DMS114 treated with DMSO at 0.1 percent for 48 hours (cell line): ENCODE measurements around the gene EFNA5.

Experiments used
- DNase-seq: peaks from one replicate; lab custom pipeline; 2025; ENCODE audit not compliant: unreplicated experiment; lab: John Stamatoyannopoulos, UW

The EFNA5 gene

GRCh38 chr5:107403228-107403953, 267.3 kb downstream of the EFNA5 start:
- DNase-seq, result no peak

DNA sequence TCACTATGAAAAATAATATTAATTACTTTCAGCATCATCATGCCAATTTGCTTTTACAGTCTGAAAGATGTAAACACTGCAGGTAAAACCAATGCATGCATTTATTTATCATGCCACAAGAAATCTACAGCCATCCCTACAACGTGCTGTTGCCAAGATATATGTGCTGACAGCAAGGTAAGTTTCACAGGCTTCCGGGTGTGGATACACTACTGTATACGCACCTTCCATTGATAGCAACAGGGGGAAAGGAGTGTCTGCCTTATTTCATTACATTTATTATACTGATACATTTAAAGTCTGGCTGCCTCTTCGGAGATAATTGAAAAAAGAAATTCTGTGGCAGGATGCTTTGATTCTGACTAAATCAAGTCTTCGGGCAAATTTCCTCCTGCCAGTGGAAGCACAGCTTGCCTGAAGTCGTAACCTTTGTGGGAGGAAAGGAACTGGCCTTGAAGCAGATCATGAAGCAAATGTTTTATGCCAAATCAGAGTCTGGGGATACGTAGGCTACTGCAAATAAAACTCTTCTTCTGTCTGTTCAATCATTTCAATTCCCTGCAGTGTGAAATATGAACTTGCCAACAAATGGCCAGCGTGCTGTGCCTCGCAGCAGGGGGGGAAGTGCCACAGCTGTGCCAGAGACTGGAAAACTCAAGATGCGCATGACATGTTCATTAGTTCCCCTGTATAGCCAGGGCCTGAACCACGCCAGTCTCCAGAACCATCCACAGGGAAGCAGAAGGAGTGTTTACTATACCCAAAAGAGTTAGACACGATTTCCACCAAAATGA, 268.1 kb downstream of the EFNA5 start:
- DNase-seq, result no peak

GRCh38 chr5:107401470-107402122, 269.1 kb downstream of the EFNA5 start:
- no peak for DNase-seq

GRCh38 chr5:107400328-107400727, 270.4 kb downstream of the EFNA5 start:
- no peak for DNase-seq

GRCh38 chr5:107398703-107399102, 272.0 kb downstream of the EFNA5 start:
- DNase-seq, result no peak

GRCh38 chr5:107396351-107396690, 274.4 kb downstream of the EFNA5 start:
- no peak for DNase-seq

GRCh38 chr5:107395632-107396350, 274.9 kb downstream of the EFNA5 start:
- no peak for DNase-seq

- no peak for DNase-seq
These were observed 276.9 kb downstream of the EFNA5 start for GRCh38 chr5:107393851-107394250.

- DNase-seq, result no peak
These were observed 278.9 kb downstream of the EFNA5 start for GRCh38 chr5:107391787-107392186.

- DNase-seq, result no peak
These were observed 281.0 kb downstream of the EFNA5 start for GRCh38 chr5:107389775-107390148.

DNA sequence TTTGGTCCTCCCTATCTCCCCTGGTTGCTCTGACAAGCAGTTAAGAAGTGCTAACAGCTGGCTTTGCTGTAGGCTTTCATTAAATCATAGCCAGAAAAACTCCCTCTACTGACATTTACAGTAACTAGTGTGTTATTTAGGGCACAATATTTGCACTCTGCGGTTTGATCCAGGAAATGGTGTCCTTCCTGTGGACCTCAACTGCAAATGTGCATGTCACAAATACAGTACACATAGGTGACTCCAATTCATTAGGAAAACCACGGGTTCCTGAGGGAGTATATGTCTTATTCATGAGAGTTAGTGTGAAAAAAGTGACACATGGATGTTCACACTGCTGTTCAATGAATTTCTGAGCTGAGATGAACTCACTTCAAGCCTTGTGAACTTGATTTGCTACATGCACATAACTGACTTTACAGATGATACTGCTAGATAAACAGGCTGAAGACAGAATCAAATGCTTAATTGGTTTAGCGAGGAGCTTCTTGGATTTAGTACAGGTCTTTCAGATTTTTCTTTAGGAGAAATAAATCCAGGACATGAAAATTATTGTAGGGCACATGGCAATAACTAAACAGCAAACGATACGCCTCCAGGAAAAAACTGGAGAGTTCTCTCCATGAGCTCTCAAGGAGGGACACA, 281.5 kb downstream of the EFNA5 start:
- DNase-seq, result no peak

DNA sequence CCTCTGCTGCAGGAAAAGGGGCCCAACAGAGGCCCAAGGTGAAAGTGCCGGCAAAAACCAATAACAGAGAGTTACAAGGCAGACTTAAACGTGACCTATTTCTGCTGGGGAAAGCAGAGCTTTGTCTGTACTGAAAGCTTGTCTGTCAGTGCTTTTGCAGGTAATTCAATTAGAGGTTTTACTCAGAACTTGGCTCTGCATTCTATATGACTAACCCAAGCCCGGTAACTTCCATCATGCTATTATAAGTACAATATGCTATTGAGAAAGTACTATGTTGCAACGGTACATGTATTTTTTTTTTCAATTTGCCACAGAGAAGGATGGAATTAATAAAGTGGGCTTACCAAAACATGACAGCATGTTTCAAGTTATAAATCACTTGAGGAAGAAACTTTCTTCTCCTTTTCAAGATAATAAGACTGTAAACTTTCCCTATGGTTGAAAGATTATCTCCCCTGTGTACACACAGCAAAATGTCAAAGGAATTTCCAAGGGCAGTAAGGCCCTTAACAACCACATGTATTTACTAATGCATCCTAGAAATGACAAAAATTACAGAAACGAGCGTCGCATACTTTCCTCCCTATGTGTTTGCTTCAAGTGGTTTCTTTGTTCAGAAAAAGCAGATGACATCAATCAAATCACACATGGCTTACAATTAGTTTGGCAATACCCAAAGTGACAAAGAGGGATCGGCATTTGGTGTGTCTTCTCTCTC, 282.4 kb downstream of the EFNA5 start:
- no peak for DNase-seq

DNA sequence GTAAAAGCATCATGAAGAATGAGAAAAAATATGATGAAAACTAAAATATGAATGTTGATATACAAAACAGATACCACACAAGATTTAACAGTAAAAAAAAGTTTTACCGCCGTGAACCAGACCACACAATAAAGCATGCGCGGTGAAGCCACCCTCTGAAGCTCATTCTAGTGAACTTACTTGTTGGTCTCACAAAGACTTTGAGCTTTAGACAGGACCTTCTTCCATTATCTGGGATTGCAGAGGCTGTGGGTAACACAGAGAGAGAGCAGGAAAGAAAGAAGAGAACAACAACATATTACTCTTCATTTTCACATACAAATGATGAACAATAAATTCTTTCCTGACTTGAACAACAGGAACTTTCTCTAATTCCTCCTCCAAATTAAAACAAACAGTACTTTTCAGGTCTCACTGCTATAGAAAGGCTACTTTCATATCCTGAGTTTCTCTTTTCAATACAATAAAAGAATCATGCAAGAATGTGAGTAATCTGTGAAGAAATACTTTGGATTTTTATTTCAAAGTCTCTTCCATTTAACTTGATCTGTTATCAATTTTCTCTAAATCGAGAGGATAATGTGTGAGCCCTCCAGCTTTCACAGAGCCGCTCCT, 283.1 kb downstream of the EFNA5 start:
- DNase-seq, result no peak

DNA sequence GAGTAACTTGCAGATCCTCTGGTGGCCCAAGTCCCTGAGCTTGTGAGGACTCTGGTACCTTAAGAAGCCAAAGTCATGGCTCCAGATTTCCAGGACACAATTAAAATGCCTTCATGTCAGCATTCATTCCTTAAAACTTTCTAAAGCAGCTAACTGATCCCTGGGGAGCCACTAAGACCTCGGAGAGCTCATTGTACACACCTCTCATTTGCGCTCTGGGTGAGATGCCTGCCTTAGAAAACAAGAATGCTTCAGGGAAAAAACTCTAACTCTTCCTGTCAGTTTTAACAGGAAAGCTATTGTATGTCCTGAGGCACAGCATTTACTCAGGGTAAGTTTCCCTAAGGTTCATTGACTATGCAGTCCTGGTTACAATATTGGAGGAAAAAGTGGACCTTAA, 285.0 kb downstream of the EFNA5 start:
- no peak for DNase-seq

GRCh38 chr5:107384256-107384655, 286.5 kb downstream of the EFNA5 start:
- no peak for DNase-seq

DNA sequence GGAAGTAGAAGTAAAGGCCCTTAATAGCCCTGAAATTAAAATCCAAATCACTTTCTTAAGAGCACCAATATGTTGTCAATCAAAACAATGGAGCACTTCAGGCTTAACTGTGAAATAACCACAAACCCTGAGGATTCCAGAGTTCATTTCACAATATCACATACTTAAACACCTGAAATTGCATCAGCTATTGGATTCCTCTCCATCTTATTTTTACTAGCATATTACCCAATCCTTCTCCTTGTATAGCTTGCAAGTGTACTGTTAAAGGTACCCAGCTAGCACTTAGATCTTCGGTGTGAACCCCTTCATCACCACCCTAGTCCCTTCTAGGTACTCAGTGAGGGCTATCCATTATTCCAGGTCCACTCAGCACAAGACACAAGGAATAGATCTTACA, 287.3 kb downstream of the EFNA5 start:
- no peak for DNase-seq

- no peak for DNase-seq
These were observed 289.4 kb downstream of the EFNA5 start for GRCh38 chr5:107381189-107381856.

- DNase-seq, result no peak
These were observed 290.1 kb downstream of the EFNA5 start for GRCh38 chr5:107380654-107381053.

DNA sequence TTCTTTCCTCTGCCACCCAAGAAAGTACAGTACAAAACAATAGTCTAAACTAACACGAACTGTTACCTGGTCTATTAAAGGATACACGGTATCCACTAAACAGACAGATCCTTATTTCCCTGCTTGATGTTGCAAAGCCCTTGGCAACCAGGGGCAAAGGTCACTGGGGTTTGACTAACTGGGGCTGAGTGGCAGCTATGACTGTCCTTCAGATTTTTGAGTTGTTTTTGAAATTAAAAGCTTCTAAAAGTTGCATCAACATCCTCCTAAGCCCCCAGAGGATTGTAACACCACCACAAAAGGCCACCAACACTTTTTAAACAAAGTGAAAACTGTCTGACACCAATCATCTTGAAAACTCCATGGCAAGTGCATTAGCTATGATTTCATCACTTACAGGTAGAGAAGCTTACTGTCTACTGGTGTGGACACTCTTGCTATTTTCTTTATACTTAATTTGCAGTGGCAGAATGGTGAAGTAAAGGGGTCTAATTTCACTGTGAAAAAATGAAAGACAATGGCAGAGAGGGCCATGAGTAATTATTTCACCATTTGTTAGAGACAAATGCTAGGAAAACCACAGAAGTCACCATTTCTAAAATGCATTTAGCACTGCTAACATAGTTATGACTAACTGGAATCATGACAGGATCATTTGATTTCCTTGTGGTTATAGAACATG, 292.4 kb downstream of the EFNA5 start:
- DNase-seq, result no peak
